OCI-LY1 (cell line): ENCODE results near the gene TNFRSF12A.

Experiments used
- EZH2 ChIP-seq: fragments of 200-600 bp; sonication (generic), shearing (Covaris generic); IDR thresholded peaks from 2 replicates; pipeline ENCODE4 v1.8.0; 2017; ENCODE audit warnings: borderline replicate concordance, mixed run types, mild to moderate bottlenecking, antibody characterized with exemption, low read length, moderate library complexity, mixed read lengths
- TF ChIP-seq, protein P1 (sequence below): fragments of 200-600 bp; sonication (generic), shearing (Covaris generic); IDR thresholded peaks from 2 replicates; pipeline ENCODE4 v1.5.1; 2017; ENCODE audit warnings: mild to moderate bottlenecking, antibody characterized with exemption, low read length, moderate library complexity, mixed read lengths

DNA sequence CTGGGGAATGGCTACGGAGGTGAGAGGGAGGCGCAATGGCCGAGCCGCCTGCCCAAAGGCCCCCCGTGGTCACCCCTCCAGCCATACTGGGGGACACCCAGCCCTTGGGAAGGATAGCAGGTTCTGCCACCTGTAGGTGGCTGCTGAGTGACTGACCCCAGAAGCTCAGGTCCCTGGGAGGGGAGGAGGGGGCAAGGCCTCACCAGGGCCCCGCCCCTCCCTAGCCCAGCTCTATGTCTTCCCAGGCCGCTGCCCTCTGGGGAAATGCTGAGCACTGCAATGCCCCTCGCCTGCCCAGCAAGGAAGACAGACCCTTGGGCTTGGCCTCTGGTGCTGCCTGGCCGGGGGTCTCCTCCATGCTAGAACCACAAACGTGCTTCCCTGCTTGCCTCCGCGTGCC, 18.9 kb upstream of the TNFRSF12A start:
- no peak for TF ChIP-seq EZH2
- TF ChIP-seq, protein P1, sequence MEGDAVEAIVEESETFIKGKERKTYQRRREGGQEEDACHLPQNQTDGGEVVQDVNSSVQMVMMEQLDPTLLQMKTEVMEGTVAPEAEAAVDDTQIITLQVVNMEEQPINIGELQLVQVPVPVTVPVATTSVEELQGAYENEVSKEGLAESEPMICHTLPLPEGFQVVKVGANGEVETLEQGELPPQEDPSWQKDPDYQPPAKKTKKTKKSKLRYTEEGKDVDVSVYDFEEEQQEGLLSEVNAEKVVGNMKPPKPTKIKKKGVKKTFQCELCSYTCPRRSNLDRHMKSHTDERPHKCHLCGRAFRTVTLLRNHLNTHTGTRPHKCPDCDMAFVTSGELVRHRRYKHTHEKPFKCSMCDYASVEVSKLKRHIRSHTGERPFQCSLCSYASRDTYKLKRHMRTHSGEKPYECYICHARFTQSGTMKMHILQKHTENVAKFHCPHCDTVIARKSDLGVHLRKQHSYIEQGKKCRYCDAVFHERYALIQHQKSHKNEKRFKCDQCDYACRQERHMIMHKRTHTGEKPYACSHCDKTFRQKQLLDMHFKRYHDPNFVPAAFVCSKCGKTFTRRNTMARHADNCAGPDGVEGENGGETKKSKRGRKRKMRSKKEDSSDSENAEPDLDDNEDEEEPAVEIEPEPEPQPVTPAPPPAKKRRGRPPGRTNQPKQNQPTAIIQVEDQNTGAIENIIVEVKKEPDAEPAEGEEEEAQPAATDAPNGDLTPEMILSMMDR: no peak
